Measurements from ENCODE around the gene SON.

DNA sequence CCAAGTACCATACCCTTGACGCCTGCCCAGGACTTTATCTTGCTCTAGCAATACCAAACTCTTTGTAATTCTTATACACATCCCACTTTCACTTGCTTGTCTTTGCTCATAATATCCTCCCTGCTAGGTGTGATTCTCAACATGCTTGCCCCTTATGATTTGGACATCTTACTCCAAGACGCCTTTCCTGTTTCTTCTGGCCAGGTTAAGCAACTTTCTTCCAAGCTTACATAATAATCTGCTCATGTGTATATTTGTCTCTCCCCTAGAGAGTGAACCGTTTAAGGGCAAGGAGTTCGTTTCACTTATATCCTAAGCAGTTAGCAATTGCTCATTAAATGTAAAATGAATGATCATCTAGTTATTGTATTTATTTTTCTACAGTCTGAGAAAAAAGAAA is 76.9 kb downstream of the SON start:
- TF ChIP-seq, protein P1, sequence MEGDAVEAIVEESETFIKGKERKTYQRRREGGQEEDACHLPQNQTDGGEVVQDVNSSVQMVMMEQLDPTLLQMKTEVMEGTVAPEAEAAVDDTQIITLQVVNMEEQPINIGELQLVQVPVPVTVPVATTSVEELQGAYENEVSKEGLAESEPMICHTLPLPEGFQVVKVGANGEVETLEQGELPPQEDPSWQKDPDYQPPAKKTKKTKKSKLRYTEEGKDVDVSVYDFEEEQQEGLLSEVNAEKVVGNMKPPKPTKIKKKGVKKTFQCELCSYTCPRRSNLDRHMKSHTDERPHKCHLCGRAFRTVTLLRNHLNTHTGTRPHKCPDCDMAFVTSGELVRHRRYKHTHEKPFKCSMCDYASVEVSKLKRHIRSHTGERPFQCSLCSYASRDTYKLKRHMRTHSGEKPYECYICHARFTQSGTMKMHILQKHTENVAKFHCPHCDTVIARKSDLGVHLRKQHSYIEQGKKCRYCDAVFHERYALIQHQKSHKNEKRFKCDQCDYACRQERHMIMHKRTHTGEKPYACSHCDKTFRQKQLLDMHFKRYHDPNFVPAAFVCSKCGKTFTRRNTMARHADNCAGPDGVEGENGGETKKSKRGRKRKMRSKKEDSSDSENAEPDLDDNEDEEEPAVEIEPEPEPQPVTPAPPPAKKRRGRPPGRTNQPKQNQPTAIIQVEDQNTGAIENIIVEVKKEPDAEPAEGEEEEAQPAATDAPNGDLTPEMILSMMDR (IDR thresholded peaks at IDR 0.05), result no peak
- TF ChIP-seq POLR2AphosphoS5 (IDR thresholded peaks at IDR 0.05; ENCODE audit: low read depth, low read length) (no peak), SIN3A (IDR thresholded peaks at IDR 0.05; ENCODE audit: borderline replicate concordance, insufficient read depth, low read depth, low read length) (no peak), TCF7L2 (IDR thresholded peaks at IDR 0.05; ENCODE audit: low read depth, low read length) (no peak)
- TF ChIP-seq, protein P2, sequence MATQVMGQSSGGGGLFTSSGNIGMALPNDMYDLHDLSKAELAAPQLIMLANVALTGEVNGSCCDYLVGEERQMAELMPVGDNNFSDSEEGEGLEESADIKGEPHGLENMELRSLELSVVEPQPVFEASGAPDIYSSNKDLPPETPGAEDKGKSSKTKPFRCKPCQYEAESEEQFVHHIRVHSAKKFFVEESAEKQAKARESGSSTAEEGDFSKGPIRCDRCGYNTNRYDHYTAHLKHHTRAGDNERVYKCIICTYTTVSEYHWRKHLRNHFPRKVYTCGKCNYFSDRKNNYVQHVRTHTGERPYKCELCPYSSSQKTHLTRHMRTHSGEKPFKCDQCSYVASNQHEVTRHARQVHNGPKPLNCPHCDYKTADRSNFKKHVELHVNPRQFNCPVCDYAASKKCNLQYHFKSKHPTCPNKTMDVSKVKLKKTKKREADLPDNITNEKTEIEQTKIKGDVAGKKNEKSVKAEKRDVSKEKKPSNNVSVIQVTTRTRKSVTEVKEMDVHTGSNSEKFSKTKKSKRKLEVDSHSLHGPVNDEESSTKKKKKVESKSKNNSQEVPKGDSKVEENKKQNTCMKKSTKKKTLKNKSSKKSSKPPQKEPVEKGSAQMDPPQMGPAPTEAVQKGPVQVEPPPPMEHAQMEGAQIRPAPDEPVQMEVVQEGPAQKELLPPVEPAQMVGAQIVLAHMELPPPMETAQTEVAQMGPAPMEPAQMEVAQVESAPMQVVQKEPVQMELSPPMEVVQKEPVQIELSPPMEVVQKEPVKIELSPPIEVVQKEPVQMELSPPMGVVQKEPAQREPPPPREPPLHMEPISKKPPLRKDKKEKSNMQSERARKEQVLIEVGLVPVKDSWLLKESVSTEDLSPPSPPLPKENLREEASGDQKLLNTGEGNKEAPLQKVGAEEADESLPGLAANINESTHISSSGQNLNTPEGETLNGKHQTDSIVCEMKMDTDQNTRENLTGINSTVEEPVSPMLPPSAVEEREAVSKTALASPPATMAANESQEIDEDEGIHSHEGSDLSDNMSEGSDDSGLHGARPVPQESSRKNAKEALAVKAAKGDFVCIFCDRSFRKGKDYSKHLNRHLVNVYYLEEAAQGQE (IDR thresholded peaks at IDR 0.05; ENCODE audit: insufficient read depth in 1 of 2, low read depth in 2 of 2, low read length in 1 of 2), result no peak
